AG09309 (cell line): ENCODE results near the gene FTL.

ENCODE experiments used
- DNase-seq: peaks from one replicate; pipeline ENCODE4 v3.0.0-alpha.2; 2010; ENCODE audit warnings: low read depth
- H3K4me3 ChIP-seq: 2 replicates; pipeline ENCODE4 v1.5.1; 2011; ENCODE audit warnings: mild to moderate bottlenecking, low read depth, low read length, moderate library complexity; ENCODE audit not compliant: control insufficient read depth
- CTCF ChIP-seq: IDR thresholded peaks from 2 replicates; pipeline ENCODE4 v1.5.1; 2011; ENCODE audit warnings: mild to moderate bottlenecking, low read depth, low read length, inconsistent platforms; ENCODE audit not compliant: insufficient read depth, control insufficient read depth; ENCODE audit errors: missing control alignments

Gene FTL

GRCh38 chr19:49014123-49014869 lies 49.2 kb downstream of the FTL start:
- no peak overlapping the region for H3K4me3 ChIP-seq
- DNase-seq: no peak
- TF ChIP-seq CTCF: no peak

GRCh38 chr19:49014870-49015255 lies 49.8 kb downstream of the FTL start:
- no peak overlapping the region for H3K4me3 ChIP-seq
- DNase-seq: no peak
- no peak for TF ChIP-seq CTCF

GRCh38 chr19:49016067-49016839 lies 51.1 kb downstream of the FTL start:
- TF ChIP-seq CTCF: no peak
- DNase-seq: no peak
- no peak overlapping the region for H3K4me3 ChIP-seq
